ENCODE data around the gene CDC42. TPM values are rescaled to one million over a fixed set of nuclear protein-coding genes. Genes with fewer than 3 reads are reported as not detected.

Gene CDC42
- total and polyA plus RNA-seq, 2 experiments from 2014 or later = 69.7 to 358 TPM

- Histone ChIP-seq H4K20me1 (ENCODE audit: insufficient read depth, poor library complexity, severe bottlenecking) (peaks cover 47% of the 10 kb centered on the region), H3K4me3 (no peak overlapping the region), H3K79me2 (peaks cover 62% of the 10 kb centered on the region)
These were observed 56.0 kb downstream of the CDC42 start for GRCh38 chr1:22108339-22109105.

GRCh38 chr1:22110016-22110415 lies 57.5 kb downstream of the CDC42 start:
- Histone ChIP-seq H3K36me3 (replicated peaks; ENCODE audit: insufficient read depth, low read depth) (no peaks in the 10 kb centered on the region), H4K20me1 (ENCODE audit: insufficient read depth, poor library complexity, severe bottlenecking) (peaks cover 46% of the 10 kb centered on the region), H3K4me2 (no peak overlapping the region), H3K79me2 (peaks cover 60% of the 10 kb centered on the region), H3K27ac (no peak overlapping the region), H3K27me3 (no peaks in the 10 kb centered on the region), H2AFZ (no peak overlapping the region), H3K4me1 (ENCODE audit: insufficient read depth) (peaks cover 25% of the 10 kb centered on the region), H3K9me3 (ENCODE audit: low read depth) (no peaks in the 10 kb centered on the region), H3K4me3 (no peak overlapping the region), H3K9me2 (replicated peaks; ENCODE audit: insufficient read depth) (no peaks in the 10 kb centered on the region)
- WGBS (ENCODE audit: low lambda C conversion rate, missing lambda C conversion rate) = 91% methylated on average over 3 of the region's 3 CpGs
- no peak for DNase-seq (ENCODE audit: low spot score)
- TF ChIP-seq CTCF (IDR thresholded peaks at IDR 0.05; ENCODE audit: poor library complexity) (no peak), EZH2 (IDR thresholded peaks at IDR 0.05; ENCODE audit: borderline replicate concordance) (no peak), EZH2phosphoT487 (IDR thresholded peaks at IDR 0.05; ENCODE audit: low read depth, severe bottlenecking, unreplicated experiment) (no peak)

More at GRCh38 chr1:22108339-22109105, 56.0 kb downstream of the CDC42 start:
- H3K4me2 ChIP-seq = no peak overlapping the region
- no peaks in the 10 kb centered on the region for H3K9me2 ChIP-seq (replicated peaks; ENCODE audit: insufficient read depth)
- H3K27ac ChIP-seq = peak overlapping the region; percentile 70
- no peaks in the 10 kb centered on the region for H3K36me3 ChIP-seq (replicated peaks; ENCODE audit: insufficient read depth, low read depth)
- no peak overlapping the region for H2AFZ ChIP-seq
- no peak for TF ChIP-seq EZH2 (IDR thresholded peaks at IDR 0.05; ENCODE audit: borderline replicate concordance)
- TF ChIP-seq CTCF (IDR thresholded peaks at IDR 0.05; ENCODE audit: poor library complexity) = no peak
- TF ChIP-seq EZH2phosphoT487 (IDR thresholded peaks at IDR 0.05; ENCODE audit: low read depth, severe bottlenecking, unreplicated experiment) = no peak
- H3K9me3 ChIP-seq (ENCODE audit: low read depth) = no peaks in the 10 kb centered on the region
- 53% methylated on average over 11 of the region's 11 CpGs for WGBS (ENCODE audit: low lambda C conversion rate, missing lambda C conversion rate)
- H3K4me1 ChIP-seq (ENCODE audit: insufficient read depth) = peaks cover 13% of the 10 kb centered on the region
- DNase-seq (ENCODE audit: low spot score) = peak; percentile 36
- H3K27me3 ChIP-seq = no peaks in the 10 kb centered on the region

- H3K27me3 ChIP-seq = no peaks in the 10 kb centered on the region
- peaks cover 26% of the 10 kb centered on the region for H3K4me1 ChIP-seq (ENCODE audit: insufficient read depth)
- peaks cover 54% of the 10 kb centered on the region for H3K79me2 ChIP-seq
- 89% methylated on average over 1 of the region's 1 CpG for WGBS (ENCODE audit: low lambda C conversion rate, missing lambda C conversion rate)
- H3K36me3 ChIP-seq (replicated peaks; ENCODE audit: insufficient read depth, low read depth) = no peaks in the 10 kb centered on the region
- no peak overlapping the region for H3K27ac ChIP-seq
- TF ChIP-seq EZH2phosphoT487 (IDR thresholded peaks at IDR 0.05; ENCODE audit: low read depth, severe bottlenecking, unreplicated experiment) (no peak), EZH2 (IDR thresholded peaks at IDR 0.05; ENCODE audit: borderline replicate concordance) (no peak), CTCF (IDR thresholded peaks at IDR 0.05; ENCODE audit: poor library complexity) (no peak)
- H4K20me1 ChIP-seq (ENCODE audit: insufficient read depth, poor library complexity, severe bottlenecking) = peaks cover 45% of the 10 kb centered on the region
- no peak overlapping the region for H3K4me2 ChIP-seq
- H2AFZ ChIP-seq = no peak overlapping the region
- H3K9me3 ChIP-seq (ENCODE audit: low read depth) = no peaks in the 10 kb centered on the region
- DNase-seq (ENCODE audit: low spot score) = no peak
- no peak overlapping the region for H3K4me3 ChIP-seq
- H3K9me2 ChIP-seq (replicated peaks; ENCODE audit: insufficient read depth) = no peaks in the 10 kb centered on the region
These were observed 58.6 kb downstream of the CDC42 start for GRCh38 chr1:22111115-22111514.

Data from hepatocyte (in vitro differentiated cells).